Peyer's patch (tissue), 4 donors: Measurements from ENCODE around the gene TTC28. TPM values are rescaled to one million over a fixed set of nuclear protein-coding genes. Genes with fewer than 3 reads are reported as not detected.
"Not testable (repeated sequence)": the region's sequence is repeated elsewhere in the genome, so short reads cannot be mapped to it uniquely, and the experiment has no call there.

Source experiments
- DNase-seq, 3 donors: peaks; one replicate each; pipeline ENCODE4 v3.0.0-alpha.2; 2017 to 2019
- H3K27ac ChIP-seq, 4 donors: fragments of 200-600 bp; sonication (generic); one replicate each; pipeline ENCODE4 v1.5.1; 2016 to 2019
- H3K27me3 ChIP-seq, 2 donors: fragments of 200-600 bp; sonication (generic); one replicate each; pipeline ENCODE4 v1.5.1; 2019
- H3K36me3 ChIP-seq, 3 donors: fragments of 200-600 bp; sonication (generic); one replicate each; pipeline ENCODE4 v1.5.1; 2016 to 2019
- H3K4me1 ChIP-seq, 4 donors: fragments of 200-600 bp; sonication (generic); one replicate each; pipeline ENCODE4 v1.5.1; 2016 to 2019
- H3K4me3 ChIP-seq, 4 donors: fragments of 200-600 bp; sonication (generic); 1 replicate in 3 of 4; 2 replicates in 1 of 4; pipeline ENCODE4 v1.5.1; 2016 to 2019; ENCODE audit warnings: mild to moderate bottlenecking in 1 of 4
- H3K9me3 ChIP-seq, 4 donors: fragments of 200-600 bp; sonication (generic); one replicate each; pipeline ENCODE4 v1.5.1; 2016 to 2019; ENCODE audit warnings: mild to moderate bottlenecking in 1 of 4
- CTCF ChIP-seq, 6 experiments: fragments of 450-650 bp in 4 of 6; fragments of 200-600 bp in 2 of 6; sonication (generic) in 1 of 6; IDR thresholded peaks; one replicate each; pipeline ENCODE4 v1.5.1; 2017 to 2019; ENCODE audit warnings: antibody characterized with exemption in 6 of 6, mild to moderate bottlenecking in 3 of 6, moderate library complexity in 1 of 6
- POLR2A ChIP-seq, 2 donors: fragments of 450-650 bp; IDR thresholded peaks; one replicate each; pipeline ENCODE4 v1.5.1; 2017; ENCODE audit warnings: antibody characterized with exemption in 2 of 2, mild to moderate bottlenecking in 2 of 2, moderate library complexity in 2 of 2
- total RNA-seq, 4 donors: library from RNA; depleted of rRNA; stranded (reverse); fragments of >200 nt; gene quantifications; one replicate each; pipeline ENCODE4 v1.1.0, GENCODE V29; 2016

TTC28 gene
- total RNA-seq, 4 donors from 2014 or later: 9.1 to 46.4 (median 35.2) TPM

GRCh38 chr22:28576162-28576561 is 103.5 kb downstream of the TTC28 start:
- H3K27me3 ChIP-seq: no peaks in the 10 kb centered on the region
- TF ChIP-seq CTCF (IDR thresholded peaks at IDR 0.05) (no peak), POLR2A (IDR thresholded peaks at IDR 0.05) (no peak)
- no peaks in the 10 kb centered on the region for H3K4me1 ChIP-seq
- no peak overlapping the region for H3K4me3 ChIP-seq
- no peaks in the 10 kb centered on the region for H3K36me3 ChIP-seq
- no peaks in the 10 kb centered on the region for H3K9me3 ChIP-seq
- H3K27ac ChIP-seq: no peak overlapping the region
- no peak for DNase-seq

GRCh38 chr22:28574159-28574788 is 105.4 kb downstream of the TTC28 start:
- DNase-seq: no peak
- Histone ChIP-seq H3K4me3 (no peak overlapping the region), H3K27me3 (no peaks in the 10 kb centered on the region), H3K36me3 (no peaks in the 10 kb centered on the region), H3K9me3 (no peaks in the 10 kb centered on the region), H3K27ac (no peak overlapping the region), H3K4me1 (no peaks in the 10 kb centered on the region)
- TF ChIP-seq CTCF (IDR thresholded peaks at IDR 0.05): no peak
- TF ChIP-seq POLR2A (IDR thresholded peaks at IDR 0.05): no peak

- DNase-seq: no peak
- Histone ChIP-seq H3K9me3 (no peaks in the 10 kb centered on the region), H3K27me3 (no peaks in the 10 kb centered on the region), H3K27ac (no peak overlapping the region), H3K4me1 (no peaks in the 10 kb centered on the region), H3K36me3 (no peaks in the 10 kb centered on the region), H3K4me3 (no peak overlapping the region)
- TF ChIP-seq POLR2A (IDR thresholded peaks at IDR 0.05): no peak
- no peak for TF ChIP-seq CTCF (IDR thresholded peaks at IDR 0.05)
Measured at GRCh38 chr22:28570696-28571373, 108.8 kb downstream of the TTC28 start.

- not testable (repeated sequence) for H3K36me3 ChIP-seq, H3K27ac ChIP-seq, H3K9me3 ChIP-seq, H3K4me3 ChIP-seq, H3K27me3 ChIP-seq, H3K4me1 ChIP-seq, DNase-seq
Measured at GRCh38 chr22:28568974-28569373, 110.7 kb downstream of the TTC28 start.

DNA sequence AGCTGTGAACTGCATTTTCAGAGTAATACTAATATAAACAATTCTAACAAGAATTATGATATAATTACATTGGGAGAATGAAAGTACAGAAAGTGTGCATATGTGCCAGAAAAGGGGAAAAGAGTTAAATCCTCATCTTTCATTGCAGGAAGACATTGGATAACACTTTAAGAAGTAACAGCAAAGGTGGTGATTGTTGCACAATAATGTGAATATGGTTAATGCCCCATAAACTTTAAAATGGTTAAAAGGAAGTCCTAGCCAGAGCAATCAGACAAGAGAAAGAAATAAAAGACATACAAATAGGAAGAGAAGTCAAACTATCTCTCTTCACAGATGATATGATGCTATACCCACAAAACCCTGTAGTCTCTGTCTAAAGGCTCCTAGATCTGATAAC is 111.5 kb downstream of the TTC28 start:
- TF ChIP-seq CTCF (IDR thresholded peaks at IDR 0.05): no peak
- Histone ChIP-seq H3K27me3 (no peaks in the 10 kb centered on the region), H3K9me3 (no peaks in the 10 kb centered on the region)

GRCh38 chr22:28566920-28567499 is 112.6 kb downstream of the TTC28 start:
- not testable (repeated sequence) for H3K27me3 ChIP-seq

More for the DNA sequence above, 111.5 kb downstream of the TTC28 start:
- no peak overlapping the region for H3K4me3 ChIP-seq
- DNase-seq: no peak
- H3K27ac ChIP-seq: no peak overlapping the region
- H3K4me1 ChIP-seq: no peaks in the 10 kb centered on the region
- no peaks in the 10 kb centered on the region for H3K36me3 ChIP-seq

More at GRCh38 chr22:28566920-28567499, 112.6 kb downstream of the TTC28 start:
- H3K4me1 ChIP-seq, H3K27ac ChIP-seq, DNase-seq, H3K36me3 ChIP-seq, H3K4me3 ChIP-seq, H3K9me3 ChIP-seq: not testable (repeated sequence)
